BLaER1 (cell line): ENCODE data around the gene EPHA4.
A peak's percentile ranks its signal among the peaks of the same experiment; 100 is the strongest.

Source experiments
- H3K27ac ChIP-seq: shearing (Covaris generic); formaldehyde crosslinking; 2 replicates; pipeline ENCODE4 v1.8.1; 2022
- H3K27me3 ChIP-seq: shearing (Covaris generic); formaldehyde crosslinking; 2 replicates; pipeline ENCODE4 v1.8.1; 2022
- H3K36me3 ChIP-seq: shearing (Covaris generic); formaldehyde crosslinking; 2 replicates; pipeline ENCODE4 v1.8.1; 2022
- H3K4me1 ChIP-seq: shearing (Covaris generic); formaldehyde crosslinking; 2 replicates; pipeline ENCODE4 v1.8.1; 2022
- H3K4me2 ChIP-seq: shearing (Covaris generic); formaldehyde crosslinking; 2 replicates; pipeline ENCODE4 v1.8.1; 2022
- H3K4me3 ChIP-seq: shearing (Covaris generic); formaldehyde crosslinking; 2 replicates; pipeline ENCODE4 v1.8.1; 2022
- H3K9ac ChIP-seq: shearing (Covaris generic); formaldehyde crosslinking; 2 replicates; pipeline ENCODE4 v1.8.1; 2022
- H3K9me3 ChIP-seq: shearing (Covaris generic); formaldehyde crosslinking; 2 replicates; pipeline ENCODE4 v1.8.1; 2022
- H4K20me1 ChIP-seq: shearing (Covaris generic); formaldehyde crosslinking; 2 replicates; pipeline ENCODE4 v1.8.1; 2022
- Cebpa-rat ChIP-seq: shearing (Covaris generic); IDR thresholded peaks from 2 replicates; pipeline ENCODE4 v1.8.1; 2022

The EPHA4 gene

GRCh38 chr2:221449406-221449805 lies 122.7 kb downstream of the EPHA4 start:
- Histone ChIP-seq H4K20me1 (no peaks in the 10 kb centered on the region), H3K4me3 (no peak overlapping the region), H3K27me3 (no peaks in the 10 kb centered on the region), H3K9me3 (no peaks in the 10 kb centered on the region), H3K4me1 (0 out of 2 replicates have a peak, but pooled peaks cover under 1% of the 10 kb centered on the region), H3K27ac (no peak overlapping the region), H3K36me3 (no peaks in the 10 kb centered on the region), H3K4me2 (no peak overlapping the region), H3K9ac (no peak overlapping the region)
- TF ChIP-seq Cebpa-rat = no peak

- peaks cover 6% of the 10 kb centered on the region; the same call in 1 of the 2 replicates for H3K4me1 ChIP-seq
- no peaks in the 10 kb centered on the region for H3K27me3 ChIP-seq
- no peak for TF ChIP-seq Cebpa-rat
- no peak overlapping the region for H3K4me2 ChIP-seq
- H3K9ac ChIP-seq = no peak overlapping the region
- H3K4me3 ChIP-seq = no peak overlapping the region
- H4K20me1 ChIP-seq = no peaks in the 10 kb centered on the region
- H3K36me3 ChIP-seq = no peaks in the 10 kb centered on the region
- H3K9me3 ChIP-seq = no peaks in the 10 kb centered on the region
- H3K27ac ChIP-seq = no peak overlapping the region
Measured at GRCh38 chr2:221448844-221449390, 123.2 kb downstream of the EPHA4 start.

GRCh38 chr2:221448057-221448843 lies 123.9 kb downstream of the EPHA4 start:
- H3K4me1 ChIP-seq = peaks cover 9% of the 10 kb centered on the region; the same call in 1 of the 2 replicates
- TF ChIP-seq Cebpa-rat = no peak

GRCh38 chr2:221447310-221447709 lies 124.8 kb downstream of the EPHA4 start:
- no peak overlapping the region for H3K27ac ChIP-seq
- H3K4me1 ChIP-seq = peaks cover 9% of the 10 kb centered on the region; the same call in 1 of the 2 replicates
- no peaks in the 10 kb centered on the region for H4K20me1 ChIP-seq
- H3K36me3 ChIP-seq = no peaks in the 10 kb centered on the region
- H3K4me2 ChIP-seq = no peak overlapping the region
- no peak overlapping the region for H3K4me3 ChIP-seq
- H3K27me3 ChIP-seq = no peaks in the 10 kb centered on the region
- no peak overlapping the region for H3K9ac ChIP-seq
- H3K9me3 ChIP-seq = no peaks in the 10 kb centered on the region
- no peak for TF ChIP-seq Cebpa-rat

More at GRCh38 chr2:221448057-221448843, 123.9 kb downstream of the EPHA4 start:
- Histone ChIP-seq H3K4me3 (no peak overlapping the region), H4K20me1 (no peaks in the 10 kb centered on the region), H3K36me3 (no peaks in the 10 kb centered on the region), H3K4me2 (no peak overlapping the region), H3K27me3 (no peaks in the 10 kb centered on the region), H3K9me3 (no peaks in the 10 kb centered on the region), H3K9ac (no peak overlapping the region), H3K27ac (no peak overlapping the region)

- Histone ChIP-seq H4K20me1 (no peaks in the 10 kb centered on the region), H3K4me3 (no peak overlapping the region), H3K27me3 (no peaks in the 10 kb centered on the region), H3K4me1 (peaks cover 9% of the 10 kb centered on the region; the same call in 1 of the 2 replicates), H3K9me3 (no peaks in the 10 kb centered on the region), H3K36me3 (no peaks in the 10 kb centered on the region), H3K27ac (no peak overlapping the region), H3K4me2 (no peak overlapping the region), H3K9ac (no peak overlapping the region)
- TF ChIP-seq Cebpa-rat = no peak
Measured at GRCh38 chr2:221446140-221446539, 126.0 kb downstream of the EPHA4 start.

GRCh38 chr2:221444106-221444505 lies 128.0 kb downstream of the EPHA4 start:
- H3K4me3 ChIP-seq = no peak overlapping the region
- H3K9me3 ChIP-seq = no peaks in the 10 kb centered on the region
- H3K36me3 ChIP-seq = no peaks in the 10 kb centered on the region
- TF ChIP-seq Cebpa-rat = no peak
- H4K20me1 ChIP-seq = no peaks in the 10 kb centered on the region
- H3K27me3 ChIP-seq = no peaks in the 10 kb centered on the region
- H3K9ac ChIP-seq = no peak overlapping the region
- peaks cover 9% of the 10 kb centered on the region; the same call in 1 of the 2 replicates for H3K4me1 ChIP-seq
- H3K4me2 ChIP-seq = peak overlapping the region; percentile 8; the same call in 1 of the 2 replicates
- no peak overlapping the region for H3K27ac ChIP-seq

- Histone ChIP-seq H3K4me2 (peak overlapping the region; percentile 8; the same call in 1 of the 2 replicates), H3K36me3 (no peaks in the 10 kb centered on the region), H3K27ac (no peak overlapping the region), H3K4me3 (no peak overlapping the region), H4K20me1 (no peaks in the 10 kb centered on the region), H3K4me1 (peaks cover 9% of the 10 kb centered on the region; the same call in 1 of the 2 replicates), H3K27me3 (no peaks in the 10 kb centered on the region), H3K9ac (no peak overlapping the region), H3K9me3 (no peaks in the 10 kb centered on the region)
- TF ChIP-seq Cebpa-rat = no peak
Measured at GRCh38 chr2:221443645-221444044, 128.5 kb downstream of the EPHA4 start.

- Histone ChIP-seq H3K4me1 (peaks cover 9% of the 10 kb centered on the region; the same call in 1 of the 2 replicates), H3K4me2 (no peak overlapping the region), H3K27me3 (no peaks in the 10 kb centered on the region), H3K9me3 (no peaks in the 10 kb centered on the region), H3K4me3 (no peak overlapping the region), H3K27ac (no peak overlapping the region), H3K9ac (no peak overlapping the region), H4K20me1 (no peaks in the 10 kb centered on the region), H3K36me3 (no peaks in the 10 kb centered on the region)
- no peak for TF ChIP-seq Cebpa-rat
Measured at GRCh38 chr2:221442128-221442527, 130.0 kb downstream of the EPHA4 start.

- TF ChIP-seq Cebpa-rat = no peak
- Histone ChIP-seq H4K20me1 (no peaks in the 10 kb centered on the region), H3K4me1 (peaks cover 9% of the 10 kb centered on the region; the same call in 1 of the 2 replicates), H3K4me2 (no peak overlapping the region), H3K27me3 (no peaks in the 10 kb centered on the region), H3K36me3 (no peaks in the 10 kb centered on the region), H3K27ac (no peak overlapping the region), H3K9me3 (no peaks in the 10 kb centered on the region), H3K9ac (no peak overlapping the region), H3K4me3 (no peak overlapping the region)
Measured at GRCh38 chr2:221439761-221440479, 132.2 kb downstream of the EPHA4 start.

GRCh38 chr2:221437056-221437455 lies 135.0 kb downstream of the EPHA4 start:
- Histone ChIP-seq H3K4me2 (no peak overlapping the region), H3K4me3 (no peak overlapping the region), H4K20me1 (no peaks in the 10 kb centered on the region), H3K36me3 (no peaks in the 10 kb centered on the region), H3K9me3 (no peaks in the 10 kb centered on the region), H3K27me3 (no peaks in the 10 kb centered on the region), H3K4me1 (no peaks in the 10 kb centered on the region), H3K27ac (no peak overlapping the region), H3K9ac (no peak overlapping the region)
- TF ChIP-seq Cebpa-rat = no peak
